AG09319 (cell line): ENCODE data around the gene GATD1.

Source experiments
- DNase-seq: peaks from one replicate; pipeline ENCODE4 v3.0.0-alpha.2; 2010; ENCODE audit warnings: low read depth; ENCODE audit errors: extremely low read depth
- CTCF ChIP-seq: IDR thresholded peaks from 2 replicates; pipeline ENCODE4 v1.5.1; 2011; ENCODE audit warnings: low read depth, mild to moderate bottlenecking, inconsistent platforms, low read length, moderate library complexity

Gene GATD1

GRCh38 chr11:818396-819128 lies 41.3 kb upstream of the GATD1 start, which contains the start of gene PNPLA2:
Gene PNPLA2, plus strand, starts transcription at chr11:818914. Its CDS starts 805 bp downstream, at chr11:819719.
- no peak for DNase-seq
- no peak for TF ChIP-seq CTCF

GRCh38 chr11:816433-816779 lies 39.1 kb upstream of the GATD1 start:
- DNase-seq: no peak
- TF ChIP-seq CTCF: no peak

GRCh38 chr11:815675-816432 lies 38.6 kb upstream of the GATD1 start:
- TF ChIP-seq CTCF: no peak

DNA sequence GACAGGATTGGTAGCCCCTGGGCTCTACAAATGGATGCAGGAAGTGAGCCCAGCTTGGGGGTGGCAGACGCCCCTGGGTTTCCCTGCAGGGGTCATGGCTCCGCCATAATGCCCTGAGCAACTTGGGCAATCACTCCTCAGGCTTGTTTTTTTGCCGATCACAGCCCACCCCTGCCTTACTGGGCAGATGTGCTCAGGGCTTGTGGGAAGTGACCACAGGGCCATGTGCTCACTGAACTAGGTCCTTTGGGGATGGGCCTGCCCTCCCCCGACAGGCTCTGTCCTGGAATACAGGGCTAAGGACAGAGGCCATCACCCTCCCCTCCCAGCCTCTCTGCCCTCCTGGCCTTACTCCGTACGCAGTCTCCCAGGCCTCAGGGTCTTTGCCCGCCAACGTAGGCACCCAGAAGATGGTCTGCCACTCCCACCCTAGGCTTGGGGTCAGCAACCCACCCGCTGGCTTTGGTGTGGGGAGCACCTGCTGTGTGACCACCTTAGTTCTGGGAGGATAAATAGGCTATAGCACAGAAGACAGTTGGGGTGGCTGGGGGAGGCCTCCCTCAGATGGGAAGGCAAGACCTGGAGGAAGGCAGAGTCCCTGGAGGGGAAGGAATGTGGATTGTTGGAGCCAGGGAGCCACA lies 36.3 kb upstream of the GATD1 start:
- no peak for TF ChIP-seq CTCF
- DNase-seq: no peak

More at GRCh38 chr11:815675-816432, 38.6 kb upstream of the GATD1 start:
- DNase-seq: no peak

DNA sequence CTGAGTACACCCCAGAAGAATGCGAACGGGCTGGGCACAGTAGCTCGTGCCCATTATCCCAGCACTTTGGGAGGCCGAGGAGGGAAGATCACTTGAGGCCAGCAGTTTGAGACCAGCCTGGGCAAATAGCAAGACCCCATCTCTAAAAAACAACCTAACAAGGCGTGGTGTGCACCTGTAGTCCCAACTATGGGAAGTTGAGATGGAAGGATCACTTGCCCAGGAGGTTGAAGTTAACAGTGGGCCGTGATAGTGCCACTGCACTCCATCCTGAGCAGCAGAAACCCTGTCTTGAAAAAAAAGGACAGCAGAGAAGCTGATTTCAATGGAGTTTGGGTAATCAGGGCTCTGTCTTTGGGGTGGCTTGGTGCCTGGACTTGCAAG lies 35.8 kb upstream of the GATD1 start:
- DNase-seq: no peak

DNA sequence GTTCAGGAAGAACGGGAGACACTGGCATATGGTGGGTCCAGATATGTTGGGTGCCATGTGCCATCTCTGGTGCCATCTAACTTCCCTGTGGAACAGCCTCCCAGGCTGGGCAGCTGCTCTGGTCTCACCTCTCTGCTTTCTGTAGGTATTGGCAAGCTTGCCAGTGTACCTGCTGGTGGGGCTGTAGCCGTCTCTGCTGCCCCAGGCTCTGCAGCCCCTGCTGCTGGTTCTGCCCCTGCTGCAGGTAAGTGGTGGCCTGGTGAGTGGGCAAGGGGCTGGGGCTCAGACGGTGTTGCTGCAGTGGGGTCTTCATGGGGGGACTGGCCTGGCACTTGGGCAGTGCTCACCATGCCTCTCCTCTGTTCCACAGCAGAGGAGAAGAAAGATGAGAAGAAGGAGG lies 35.1 kb upstream of the GATD1 start:
- DNase-seq: no peak
- TF ChIP-seq CTCF: no peak

More for the DNA sequence above, 35.8 kb upstream of the GATD1 start:
- TF ChIP-seq CTCF: no peak
